HTERT RPE-1 (cell line): ENCODE results near the gene ARFGAP3.

Experiments
- in situ Hi-C: fragments of 300-500 bp; cut with MboI; formaldehyde crosslinking; loops from 4 replicates; pipeline ENCODE4 v1.14.3; 2020; ENCODE audit warnings: low sequenced_read_pairs

Gene ARFGAP3

GRCh38 chr22:42865536-42865935, 8.5 kb upstream of the ARFGAP3 start:
- in situ Hi-C loops: no loop called here

- in situ Hi-C loops: no loop called here
These were observed 6.4 kb upstream of the ARFGAP3 start for GRCh38 chr22:42863349-42863961.

GRCh38 chr22:42862045-42862734, 5.1 kb upstream of the ARFGAP3 start:
- in situ Hi-C loops: no loop called here

DNA sequence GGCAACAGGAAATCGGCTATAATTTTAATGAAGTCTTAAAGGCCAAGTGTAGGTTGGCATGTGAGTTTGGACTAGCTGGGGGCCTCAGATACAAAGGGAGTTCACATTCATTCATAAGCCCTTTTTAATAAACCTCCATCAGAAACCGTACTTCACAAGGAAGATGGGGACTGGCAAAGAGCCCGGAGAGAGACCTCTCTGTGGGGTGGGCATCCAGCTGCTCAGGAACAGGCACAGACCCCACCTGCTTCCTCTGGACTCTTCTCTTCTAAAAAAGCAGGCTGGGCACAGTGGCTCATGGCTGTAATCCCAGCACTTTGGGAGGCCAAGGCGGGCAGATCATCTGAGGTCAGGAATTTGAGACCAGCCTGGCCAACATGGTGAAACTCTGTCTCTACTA, 3.9 kb upstream of the ARFGAP3 start:
- in situ Hi-C loops: no loop called here

DNA sequence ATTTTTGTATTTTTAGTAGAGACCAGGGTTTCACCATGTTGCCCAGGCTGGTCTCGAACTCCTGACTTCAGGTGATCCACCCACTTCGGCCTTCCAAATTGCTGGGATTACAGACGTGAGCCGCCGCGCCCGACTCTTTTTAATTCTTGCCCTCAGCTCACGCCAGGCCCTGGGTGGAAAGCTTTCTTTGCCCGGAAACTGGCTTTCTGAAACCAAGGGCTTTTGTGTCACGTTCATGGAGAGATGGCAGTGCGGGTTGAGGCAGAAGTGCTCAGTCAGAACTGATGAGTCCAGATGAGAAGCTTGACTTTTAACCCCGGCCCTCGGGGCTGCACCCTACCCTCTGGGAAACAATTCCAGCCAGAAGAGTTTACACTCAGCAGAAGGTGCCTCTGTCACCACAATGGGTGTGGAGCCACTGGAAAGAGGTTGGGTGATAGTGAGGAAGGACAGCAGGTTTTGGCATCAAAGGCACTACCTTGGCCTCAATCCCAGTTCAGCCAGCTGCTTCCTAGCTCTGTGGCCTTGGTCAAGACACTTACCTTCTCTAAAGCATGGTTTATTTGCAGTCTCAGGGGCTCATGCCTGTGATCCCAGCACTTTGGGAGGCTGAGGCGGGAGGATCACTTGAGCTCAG, 890 bp upstream of the ARFGAP3 start:
- in situ Hi-C loops: no loop called here

DNA sequence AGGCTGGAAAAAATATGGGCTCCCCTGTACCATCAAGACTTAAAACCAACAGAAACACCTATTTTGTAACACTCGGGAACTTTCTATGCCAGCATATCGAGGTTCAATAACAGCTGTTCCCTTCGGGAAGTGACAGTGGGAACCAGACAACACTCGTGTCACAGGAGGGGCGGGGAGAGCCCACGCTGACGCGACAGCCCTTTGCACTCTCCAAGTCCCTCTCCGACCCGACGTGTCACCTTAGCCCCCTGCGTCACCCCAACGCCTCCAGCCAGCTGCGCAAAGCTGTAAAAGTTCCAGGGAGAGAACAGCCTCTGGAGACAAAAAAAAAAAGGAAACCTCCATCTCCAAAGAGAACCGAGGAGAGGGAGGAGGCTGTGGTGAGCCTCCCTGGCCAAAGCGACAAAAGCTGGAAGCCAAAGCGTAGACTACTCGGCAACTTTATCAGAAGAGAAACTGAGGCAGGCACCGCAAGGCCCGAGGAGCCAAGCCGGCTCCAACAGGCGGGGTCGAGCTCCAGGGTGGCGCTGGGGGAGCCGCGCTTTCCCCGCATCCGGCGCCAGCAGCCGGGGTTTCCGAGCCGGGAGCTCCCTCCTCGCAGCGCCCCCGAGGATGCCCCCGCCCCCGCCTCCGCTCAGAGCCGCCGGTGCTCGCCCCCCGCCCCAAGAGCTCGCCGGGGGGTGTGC, 751 bp downstream of the ARFGAP3 start:
- in situ Hi-C loops: no loop called here

DNA sequence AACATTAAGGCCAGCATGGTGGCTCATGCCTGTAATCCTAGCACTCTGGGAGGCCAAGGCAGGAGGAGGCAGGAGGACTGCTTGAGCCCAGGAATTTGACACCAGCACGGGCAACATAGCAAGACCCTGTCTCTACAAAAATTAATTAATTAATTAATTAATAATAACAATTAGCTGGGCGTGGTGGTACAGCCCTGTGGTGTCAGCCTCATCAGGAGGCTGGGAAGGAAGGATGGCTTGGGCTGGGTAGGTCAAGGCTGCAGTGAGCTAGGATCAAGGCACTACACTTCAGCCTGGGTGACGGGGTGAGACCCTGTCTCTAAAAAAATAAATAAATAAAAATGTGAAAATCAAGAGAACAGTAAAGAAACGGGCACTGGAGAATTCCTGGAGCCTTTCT, 1.4 kb downstream of the ARFGAP3 start:
- in situ Hi-C loops: no loop called here

GRCh38 chr22:42855211-42855610, 1.9 kb downstream of the ARFGAP3 start:
- in situ Hi-C loops: no loop called here

DNA sequence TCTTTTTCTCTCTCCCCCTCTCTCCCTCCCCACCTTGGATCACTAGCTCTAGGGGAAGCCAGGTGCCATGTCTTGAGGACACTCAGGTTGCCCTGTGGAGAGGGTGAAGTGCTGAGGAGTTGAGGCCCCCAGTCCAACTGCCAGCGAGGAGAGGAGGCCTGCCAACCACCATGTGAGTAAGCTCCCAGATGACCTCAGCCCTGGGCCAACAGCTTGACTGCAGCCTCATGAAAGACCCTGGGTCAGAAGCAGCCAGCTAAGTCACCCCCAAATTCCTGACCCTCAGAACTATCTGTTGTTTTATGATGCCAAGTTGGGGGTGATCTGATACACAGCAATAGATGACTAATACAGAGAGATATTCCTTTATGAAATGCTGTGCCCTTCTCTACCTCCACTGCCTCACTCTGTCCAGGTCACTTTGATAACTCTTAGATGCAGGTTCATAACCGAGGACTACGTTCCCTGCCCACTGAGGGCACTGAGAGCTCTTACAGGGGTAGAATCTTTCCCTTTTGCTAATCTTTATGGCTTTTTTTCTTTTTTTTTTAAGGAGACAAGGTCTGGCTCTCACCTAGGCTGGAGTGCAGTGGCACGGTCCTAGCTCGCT, 8.0 kb downstream of the ARFGAP3 start:
- in situ Hi-C loops: no loop called here

DNA sequence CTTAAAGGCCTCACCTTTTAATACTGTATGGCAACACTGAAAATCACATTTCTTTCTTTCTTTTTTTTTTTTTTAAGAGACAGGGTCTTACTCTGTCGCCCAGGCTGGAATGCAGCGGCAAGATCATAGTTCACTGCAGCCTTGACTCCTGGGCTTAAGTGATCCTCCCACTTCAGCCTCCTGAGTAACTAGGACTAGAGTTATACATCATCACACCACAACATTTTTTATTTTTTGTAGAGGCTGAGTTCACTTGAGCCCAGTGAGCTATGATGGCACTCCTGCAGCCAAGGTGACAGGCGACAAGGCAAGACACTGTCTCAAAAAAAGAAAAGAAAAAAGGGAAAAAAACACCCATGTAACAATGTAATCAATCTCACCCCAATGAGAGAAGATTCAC, 10.0 kb downstream of the ARFGAP3 start:
- in situ Hi-C loops: no loop called here

DNA sequence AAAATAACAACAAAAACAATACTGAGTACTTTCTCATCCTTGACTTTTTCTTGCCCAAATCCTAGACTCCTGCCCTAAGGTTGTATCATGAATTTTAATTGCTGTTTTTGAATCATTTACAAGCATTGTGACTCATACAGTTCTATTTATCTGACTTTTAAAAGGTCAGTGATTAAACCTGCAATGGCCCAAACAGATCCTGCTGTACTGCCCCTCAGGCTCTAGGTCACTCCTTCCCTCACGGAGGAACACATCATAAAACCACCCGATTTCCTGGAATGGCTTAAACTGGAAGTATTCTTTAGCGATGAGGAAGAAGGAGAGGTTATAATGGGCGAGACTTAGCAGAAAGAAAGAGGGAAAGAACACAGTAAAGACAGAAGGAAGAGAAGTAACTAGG, 12.3 kb downstream of the ARFGAP3 start:
- in situ Hi-C loops: no loop called here

DNA sequence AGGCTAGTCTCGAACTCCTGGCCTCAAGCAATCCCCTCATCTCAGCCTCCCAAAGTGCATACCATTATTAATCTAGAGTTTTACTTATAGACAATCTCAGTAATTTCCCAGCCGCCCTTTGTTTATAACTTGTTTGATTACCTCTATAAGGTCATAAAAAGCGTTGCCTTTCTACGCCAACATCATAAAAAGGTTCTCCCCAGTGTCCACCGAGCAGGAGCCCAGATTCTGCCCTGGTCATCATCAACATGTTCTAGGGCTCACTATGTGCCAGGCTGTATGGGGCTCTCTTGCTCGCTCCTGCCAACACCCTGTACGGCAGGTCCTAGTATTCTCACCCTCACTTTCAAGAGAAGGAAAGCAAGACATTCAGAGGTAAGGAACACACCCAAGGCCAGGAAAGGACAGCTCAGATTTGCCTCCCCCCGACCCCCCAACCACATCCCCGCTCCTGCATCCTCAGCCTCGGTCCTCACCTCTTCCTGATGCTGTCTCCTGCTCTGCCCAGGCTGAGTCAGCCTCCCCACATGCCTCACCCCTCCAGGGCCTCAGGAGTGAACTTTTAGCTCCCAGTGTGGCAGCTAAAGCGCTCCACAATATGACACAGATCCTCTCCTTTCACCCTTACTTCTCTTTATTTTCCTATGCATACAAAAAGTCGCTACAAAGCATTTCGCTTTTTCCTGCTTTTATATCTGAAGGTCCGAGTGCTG, 14.3 kb downstream of the ARFGAP3 start:
- in situ Hi-C loops: no loop called here

DNA sequence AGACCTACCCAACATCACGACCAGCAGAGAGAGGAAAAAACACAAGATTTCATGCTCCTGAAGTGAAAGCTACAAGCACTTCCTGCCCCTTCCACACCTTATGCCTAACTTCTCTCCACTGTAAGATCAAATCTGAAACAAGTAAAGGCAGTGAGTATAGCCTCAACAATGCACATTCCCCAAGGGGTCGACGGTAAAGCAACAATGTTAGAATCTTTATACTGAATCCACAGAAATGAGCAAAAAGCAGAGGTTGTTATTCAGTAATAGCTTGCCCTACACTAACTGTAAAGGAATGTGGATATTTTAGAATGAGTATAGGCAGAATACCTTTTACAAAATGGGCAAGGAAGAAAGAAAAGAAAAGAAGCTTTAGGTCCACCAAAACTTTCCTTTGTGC, 15.6 kb downstream of the ARFGAP3 start:
- in situ Hi-C loops: no loop called here

DNA sequence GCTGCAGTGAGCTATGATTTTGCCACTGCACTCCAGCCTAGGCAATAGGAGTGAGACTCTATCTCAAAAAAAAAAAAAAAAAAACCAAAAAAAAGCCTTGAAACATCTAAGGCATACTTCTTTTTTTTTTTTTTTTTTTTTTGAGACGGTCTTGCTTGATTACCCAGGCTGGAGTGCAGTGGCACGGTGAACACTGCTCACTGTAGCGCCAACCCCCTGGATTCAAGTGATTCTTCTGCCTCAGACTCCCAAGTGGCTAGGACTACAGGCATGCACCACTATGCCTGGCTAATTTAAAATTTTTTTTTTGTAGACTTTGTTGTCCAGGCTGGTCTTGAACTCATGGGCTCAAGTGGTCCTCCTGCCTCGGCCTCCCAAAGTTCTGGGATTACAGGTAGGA, 19.5 kb downstream of the ARFGAP3 start:
- in situ Hi-C loops: no loop called here

GRCh38 chr22:42836026-42836425, 21.0 kb downstream of the ARFGAP3 start:
- in situ Hi-C loops: no loop called here

- in situ Hi-C loops: no loop called here
These were observed 22.7 kb downstream of the ARFGAP3 start for GRCh38 chr22:42834177-42834949.

- in situ Hi-C loops: no loop called here
These were observed 24.0 kb downstream of the ARFGAP3 start for GRCh38 chr22:42833104-42833503.

- in situ Hi-C loops: no loop called here
These were observed 25.4 kb downstream of the ARFGAP3 start for GRCh38 chr22:42831712-42832111.

- in situ Hi-C loops: no loop called here
These were observed 26.9 kb downstream of the ARFGAP3 start for GRCh38 chr22:42830161-42830560.

DNA sequence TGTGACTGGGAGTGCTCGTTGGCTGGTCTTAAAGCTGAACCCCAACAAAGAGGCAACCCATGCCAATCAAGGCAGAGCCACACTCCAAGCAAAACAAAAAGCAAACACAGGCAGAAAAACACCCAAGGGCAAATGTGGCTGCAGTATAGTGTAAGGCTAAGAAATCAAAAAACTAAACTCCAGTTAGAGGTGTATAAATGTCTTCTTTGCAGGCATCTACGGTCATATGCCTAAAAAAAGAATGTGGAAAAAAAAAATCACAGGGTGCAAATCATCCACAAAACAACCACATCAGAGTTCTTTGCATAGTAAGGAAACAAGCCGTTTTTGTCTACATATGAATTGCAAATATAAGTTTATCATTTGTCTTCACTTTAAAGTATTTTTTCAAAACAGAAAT, 27.8 kb downstream of the ARFGAP3 start:
- in situ Hi-C loops: no loop called here
